NK-92 treated with Interleukin-12 subunit alpha and Interleukin-12 subunit beta, amount 100 ng/mL, for 24 hours (cell line): Measurements from ENCODE around the gene CAB39L.
A peak's percentile ranks its signal among the peaks of the same experiment; 100 is the strongest.

Experiments used
- DNase-seq: peaks from one replicate; lab custom pipeline; 2025; lab: John Stamatoyannopoulos, UW

CAB39L gene

GRCh38 chr13:49443704-49444523, at the start of gene CAB39L, which contains the start of gene SETDB2:
Gene CAB39L, minus strand, starts transcription at chr13:49444064. Its CDS starts 61,154 bp downstream, at chr13:49382910.
Gene SETDB2, plus strand, starts transcription at chr13:49444274. Its CDS starts 7,620 bp downstream, at chr13:49451894.
- peak; percentile 99 for DNase-seq

GRCh38 chr13:49488563-49488962, 44.7 kb upstream of the CAB39L start:
- DNase-seq: no peak

- no peak for DNase-seq
Measured at GRCh38 chr13:49481788-49482187, 37.9 kb upstream of the CAB39L start.

GRCh38 chr13:49476529-49476928, 32.7 kb upstream of the CAB39L start:
- DNase-seq: no peak

- no peak for DNase-seq
Measured at GRCh38 chr13:49472186-49472585, 28.3 kb upstream of the CAB39L start.

- DNase-seq: no peak
Measured at GRCh38 chr13:49466292-49466838, 22.5 kb upstream of the CAB39L start.

- DNase-seq: no peak
Measured at GRCh38 chr13:49464621-49465325, 20.9 kb upstream of the CAB39L start.

GRCh38 chr13:49464085-49464484, 20.2 kb upstream of the CAB39L start:
- no peak for DNase-seq

- DNase-seq: no peak
Measured at GRCh38 chr13:49459580-49459979, 15.7 kb upstream of the CAB39L start.

GRCh38 chr13:49457221-49457620, 13.4 kb upstream of the CAB39L start:
- no peak for DNase-seq

- no peak for DNase-seq
Measured at GRCh38 chr13:49456156-49456555, 12.3 kb upstream of the CAB39L start.

- no peak for DNase-seq
Measured at GRCh38 chr13:49455007-49455398, 11.1 kb upstream of the CAB39L start.

GRCh38 chr13:49454388-49455006, 10.6 kb upstream of the CAB39L start:
- no peak for DNase-seq

GRCh38 chr13:49453465-49453864, 9.6 kb upstream of the CAB39L start:
- no peak for DNase-seq

- no peak for DNase-seq
Measured at GRCh38 chr13:49452725-49453457, 9.0 kb upstream of the CAB39L start.

- no peak for DNase-seq
Measured at GRCh38 chr13:49450105-49450819, 6.4 kb upstream of the CAB39L start.

- DNase-seq: no peak
Measured at GRCh38 chr13:49448753-49449152, 4.9 kb upstream of the CAB39L start.

GRCh38 chr13:49446473-49446872, 2.6 kb upstream of the CAB39L start:
- DNase-seq: no peak

- DNase-seq: peak; percentile 14
Measured at GRCh38 chr13:49444524-49445395, 896 bp upstream of the CAB39L start.

- no peak for DNase-seq
Measured at GRCh38 chr13:49443357-49443703, 534 bp downstream of the CAB39L start.
